CD4-positive, alpha-beta T cell treated with Interleukin-4 for 4 hours (primary cell): ENCODE data around the gene PARD3.

ENCODE experiments used
- DNase-seq: peaks from one replicate; pipeline ENCODE4 v3.0.0-alpha.2; 2020

The PARD3 gene

DNA sequence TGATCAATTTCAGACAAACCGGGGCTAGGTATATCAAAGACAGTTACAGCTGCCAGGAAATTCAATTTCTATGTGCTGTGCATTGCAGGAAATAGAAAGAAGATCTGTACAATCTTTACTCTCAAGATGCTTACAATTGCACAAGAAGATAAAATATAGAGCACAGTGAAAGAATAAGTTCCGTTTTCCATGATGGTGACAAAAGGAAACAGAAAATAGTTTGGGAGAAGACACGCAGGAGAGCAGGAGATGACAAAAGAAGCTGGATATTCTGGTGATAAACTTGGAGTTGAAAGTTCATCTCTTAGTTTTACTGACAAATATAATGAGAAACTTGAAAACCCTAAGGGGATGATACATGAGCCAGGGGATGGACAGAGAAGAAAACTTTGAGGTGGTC, 646.0 kb downstream of the PARD3 start:
- no peak for DNase-seq

DNA sequence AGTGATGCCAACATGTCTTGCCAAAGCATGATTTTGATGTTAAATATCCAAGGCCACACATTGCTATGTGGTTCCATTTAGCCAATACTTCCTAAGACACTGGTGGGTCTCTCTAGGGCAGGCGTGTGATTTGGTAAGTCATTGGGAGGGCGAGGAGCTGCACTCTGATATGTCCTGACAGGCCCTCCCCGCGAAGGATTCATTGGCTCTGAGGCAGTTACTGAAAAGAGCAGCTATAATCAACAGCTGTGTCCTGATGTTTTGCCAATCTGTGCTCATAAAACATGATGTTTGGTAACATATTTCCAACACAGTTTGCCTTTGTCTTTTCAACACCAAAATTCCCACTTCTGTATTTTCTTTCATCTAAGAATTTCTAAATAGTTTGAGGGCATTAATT, 646.7 kb downstream of the PARD3 start:
- DNase-seq: no peak

DNA sequence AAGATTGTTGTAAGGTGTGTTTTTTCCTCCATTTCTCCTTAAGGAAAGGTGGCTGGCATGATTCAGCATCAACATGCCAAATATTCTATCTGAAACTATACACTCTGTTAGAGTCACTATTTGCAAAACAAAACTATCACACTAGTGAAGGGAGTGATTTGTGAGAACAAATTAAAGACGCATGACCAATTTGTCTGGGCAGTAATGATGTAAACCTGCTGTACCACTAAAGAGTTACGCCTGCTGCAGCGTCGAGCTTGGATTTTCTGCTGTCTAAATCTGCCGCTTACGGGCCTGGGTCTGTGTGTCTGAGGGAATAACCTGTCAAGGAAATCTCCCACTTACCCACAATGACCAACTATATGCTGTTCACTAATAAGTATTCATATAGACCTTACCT, 648.3 kb downstream of the PARD3 start:
- DNase-seq: no peak

DNA sequence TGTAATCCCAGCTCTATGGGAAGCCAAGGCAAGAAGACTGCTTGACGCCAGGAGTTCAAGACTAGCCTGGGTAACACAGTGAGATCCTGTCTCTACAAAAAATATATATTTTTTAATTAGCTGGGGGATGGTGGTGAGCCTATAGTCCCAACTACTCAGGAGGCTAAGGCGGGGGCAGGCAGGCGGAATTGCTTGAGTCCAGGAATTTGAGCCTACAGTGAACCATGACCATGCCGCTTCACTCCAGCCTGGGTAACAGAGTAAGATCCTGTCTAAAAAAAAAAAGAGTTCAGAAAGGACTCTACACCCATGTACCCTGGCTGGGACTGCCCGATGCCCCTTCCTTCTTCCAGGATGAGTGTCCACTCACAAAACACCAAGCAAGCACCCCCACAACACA, 648.7 kb downstream of the PARD3 start:
- no peak for DNase-seq

DNA sequence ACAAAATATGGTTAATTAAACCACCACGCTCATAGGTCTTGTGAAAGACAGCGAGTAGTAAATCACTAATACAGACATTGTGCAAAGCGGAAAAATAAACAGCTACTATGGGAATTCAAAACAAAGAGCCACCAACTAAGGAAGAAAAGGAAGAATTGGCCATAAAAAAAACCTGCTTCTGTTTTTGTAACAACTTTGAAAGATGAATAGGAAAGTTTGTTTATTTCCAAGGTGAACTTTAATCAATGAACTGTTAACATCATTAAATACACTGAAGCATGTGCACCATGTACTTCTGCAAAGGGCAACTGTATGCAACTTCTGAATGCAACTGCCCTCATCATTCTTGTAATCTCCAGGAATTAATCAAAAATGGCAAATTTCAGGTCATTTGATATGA, 651.1 kb downstream of the PARD3 start:
- no peak for DNase-seq

DNA sequence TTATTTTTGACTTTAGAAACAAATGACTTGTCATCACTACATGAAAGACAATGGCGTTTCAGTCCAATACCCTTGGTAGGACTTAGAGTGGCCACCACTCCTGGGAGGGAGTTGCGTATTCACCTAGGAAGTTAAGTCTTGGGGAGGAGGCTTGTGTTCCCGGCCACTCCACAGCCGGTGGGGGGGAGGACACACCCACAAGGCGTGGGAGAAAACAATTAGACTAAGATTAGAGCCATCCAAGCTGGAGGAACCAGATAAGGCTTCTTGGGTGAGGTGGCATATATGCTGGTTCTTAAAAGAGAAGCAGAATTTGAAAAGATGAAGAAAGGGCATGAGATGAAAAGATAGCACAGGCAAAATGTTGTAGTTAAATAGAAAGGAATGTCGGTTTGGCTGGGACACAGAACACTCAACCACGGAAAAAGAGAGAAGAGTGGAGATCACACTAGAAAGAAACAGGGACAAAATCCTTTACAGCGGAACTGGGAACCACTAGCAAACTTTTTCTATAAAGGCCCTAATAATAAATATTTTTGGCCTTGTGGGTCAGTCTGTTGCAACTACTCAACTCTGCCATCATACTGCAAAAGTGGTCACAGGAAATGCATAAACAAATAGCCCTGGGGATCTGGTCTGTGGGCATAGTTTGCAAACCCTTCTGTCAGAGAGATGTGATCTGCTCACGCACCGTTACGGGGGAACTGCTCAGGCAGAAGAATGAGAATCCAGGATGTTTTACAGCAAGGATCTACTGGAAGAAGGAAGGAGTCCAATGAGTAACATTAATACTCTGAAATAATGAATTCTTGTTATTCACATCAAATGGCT, 651.8 kb downstream of the PARD3 start:
- no peak for DNase-seq

DNA sequence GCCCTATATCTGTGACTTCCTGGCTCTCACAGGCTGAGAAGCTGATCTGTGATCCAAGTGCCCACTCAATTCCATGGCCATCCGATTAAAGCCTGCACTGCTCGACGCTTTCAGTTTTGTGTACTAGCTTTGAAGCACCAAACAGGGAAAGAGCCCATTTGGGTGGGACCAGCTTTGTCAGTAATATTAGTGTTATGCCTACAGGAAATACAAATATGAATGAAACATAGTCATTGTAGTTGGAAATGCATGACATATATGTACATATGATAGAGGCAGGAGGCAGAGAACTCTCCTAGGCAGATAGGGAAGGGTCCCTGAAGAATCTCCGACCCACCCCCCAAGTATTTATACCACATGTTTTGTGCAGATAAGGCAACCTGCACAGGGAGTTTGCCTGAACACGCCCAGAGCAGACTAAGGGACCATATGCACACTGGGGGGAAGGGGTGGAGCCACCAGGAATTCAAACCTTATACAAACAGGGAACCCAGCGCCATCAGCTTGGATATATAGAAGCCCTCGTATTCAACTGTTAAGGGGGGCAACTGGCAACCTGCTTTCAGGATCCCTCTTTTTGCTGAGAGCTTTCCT, 653.2 kb downstream of the PARD3 start:
- no peak for DNase-seq

DNA sequence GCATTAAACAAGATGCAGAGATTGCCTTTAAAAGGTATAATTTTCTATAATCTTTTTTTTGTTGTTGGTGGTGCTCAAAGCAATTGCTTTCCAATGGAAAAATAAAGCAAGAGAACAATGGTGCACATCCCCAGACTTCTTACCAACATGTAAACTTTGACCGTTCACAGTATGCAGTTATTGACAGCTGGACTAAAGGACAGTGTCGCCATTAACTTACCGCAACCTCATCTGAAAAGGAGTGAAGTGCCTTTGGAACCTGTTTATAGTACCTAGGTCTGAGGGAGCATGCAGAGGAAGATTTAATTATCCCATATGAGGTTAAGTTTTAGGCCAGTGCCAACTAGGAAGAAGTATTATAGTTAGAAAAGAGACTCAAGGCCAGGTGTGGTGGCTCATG, 654.5 kb downstream of the PARD3 start:
- no peak for DNase-seq

DNA sequence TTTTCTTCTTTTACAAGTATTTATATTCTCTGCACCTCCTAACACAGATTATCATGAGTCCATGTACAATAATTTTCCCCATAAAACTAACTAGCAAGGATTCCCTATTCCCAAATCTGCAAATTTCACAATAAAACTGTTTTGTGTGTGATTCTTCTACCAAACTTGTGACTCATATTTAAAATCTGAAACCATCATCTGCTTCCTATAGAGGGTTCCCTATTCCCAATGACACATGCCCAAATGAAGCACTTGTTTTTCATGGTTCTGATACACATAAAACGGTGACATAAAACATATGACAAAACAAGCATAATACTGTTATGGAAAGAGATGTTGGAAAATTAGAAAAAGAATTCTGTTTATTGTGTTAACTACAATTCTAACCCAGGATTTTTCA, 657.6 kb downstream of the PARD3 start:
- DNase-seq: no peak

DNA sequence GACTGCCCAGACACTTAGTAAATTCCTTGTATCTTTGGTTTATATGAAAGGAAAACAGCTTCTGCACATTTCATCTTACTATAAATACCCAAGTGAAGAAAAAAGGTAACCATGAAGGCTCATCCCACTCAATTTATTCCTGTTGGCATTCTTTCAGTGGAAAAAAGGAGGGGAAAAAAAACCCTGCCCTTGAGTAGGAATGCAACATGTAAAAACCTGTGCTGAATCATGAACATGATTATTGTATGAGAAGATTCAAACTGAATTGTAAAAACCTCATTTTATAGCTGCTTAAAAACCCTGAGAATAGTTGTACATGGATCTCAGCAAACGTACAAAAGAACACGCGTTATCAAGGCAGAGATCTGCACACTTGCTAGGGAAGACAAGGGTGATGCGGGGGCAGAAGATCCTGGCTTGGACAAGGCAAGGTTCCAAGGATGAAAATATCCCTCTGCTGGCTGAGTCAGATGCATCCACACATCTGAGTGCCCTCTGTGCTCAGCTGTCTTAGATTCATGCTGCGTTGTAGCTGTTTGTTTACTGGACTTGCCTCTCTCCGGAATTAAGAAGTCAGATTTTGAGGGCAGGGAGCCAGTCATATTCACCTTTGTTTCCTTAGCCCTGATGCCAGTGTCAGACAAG, 658.2 kb downstream of the PARD3 start:
- no peak for DNase-seq

DNA sequence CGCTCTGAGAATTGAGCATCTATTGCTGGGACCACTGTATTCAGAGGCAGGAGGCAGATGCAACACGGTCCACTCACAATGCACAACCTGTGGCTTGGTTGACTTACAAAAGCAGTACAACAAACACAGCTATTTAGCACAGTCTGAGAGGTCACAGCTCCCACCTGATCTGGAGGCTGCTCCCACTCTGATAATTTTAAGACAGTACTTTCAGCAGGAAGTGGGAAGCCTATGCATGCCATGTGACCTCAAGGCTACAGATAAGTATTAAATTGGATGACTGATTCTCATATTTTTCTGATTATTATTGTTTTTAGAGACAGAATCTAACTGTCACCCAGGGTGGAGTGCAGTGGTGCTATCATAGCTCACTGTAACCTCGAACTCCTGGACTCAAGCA, 659.3 kb downstream of the PARD3 start:
- DNase-seq: no peak

DNA sequence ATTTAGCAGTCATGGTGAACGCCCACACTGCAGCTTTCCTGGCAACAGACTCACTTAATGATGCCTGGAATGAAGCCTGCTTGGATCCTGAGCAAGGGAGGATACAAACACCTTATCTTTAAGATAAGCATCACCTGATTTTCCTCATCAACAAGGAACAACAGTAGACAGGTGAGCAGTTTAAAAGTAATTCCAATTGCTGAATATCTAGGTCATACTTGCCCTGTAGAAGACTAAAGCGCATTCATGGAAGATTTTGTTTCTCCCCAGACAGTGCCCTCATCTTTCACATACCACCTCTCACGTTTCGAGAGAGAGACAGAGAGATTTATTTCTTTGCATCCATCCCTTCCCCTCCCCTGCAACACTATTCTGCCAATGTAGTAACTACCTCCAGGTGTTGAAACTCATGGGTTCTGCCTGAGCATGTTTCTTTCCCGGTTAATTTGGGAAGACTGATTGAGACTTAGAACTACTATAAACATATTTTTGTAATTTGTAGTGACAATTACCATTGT, 660.7 kb downstream of the PARD3 start:
- DNase-seq: no peak

DNA sequence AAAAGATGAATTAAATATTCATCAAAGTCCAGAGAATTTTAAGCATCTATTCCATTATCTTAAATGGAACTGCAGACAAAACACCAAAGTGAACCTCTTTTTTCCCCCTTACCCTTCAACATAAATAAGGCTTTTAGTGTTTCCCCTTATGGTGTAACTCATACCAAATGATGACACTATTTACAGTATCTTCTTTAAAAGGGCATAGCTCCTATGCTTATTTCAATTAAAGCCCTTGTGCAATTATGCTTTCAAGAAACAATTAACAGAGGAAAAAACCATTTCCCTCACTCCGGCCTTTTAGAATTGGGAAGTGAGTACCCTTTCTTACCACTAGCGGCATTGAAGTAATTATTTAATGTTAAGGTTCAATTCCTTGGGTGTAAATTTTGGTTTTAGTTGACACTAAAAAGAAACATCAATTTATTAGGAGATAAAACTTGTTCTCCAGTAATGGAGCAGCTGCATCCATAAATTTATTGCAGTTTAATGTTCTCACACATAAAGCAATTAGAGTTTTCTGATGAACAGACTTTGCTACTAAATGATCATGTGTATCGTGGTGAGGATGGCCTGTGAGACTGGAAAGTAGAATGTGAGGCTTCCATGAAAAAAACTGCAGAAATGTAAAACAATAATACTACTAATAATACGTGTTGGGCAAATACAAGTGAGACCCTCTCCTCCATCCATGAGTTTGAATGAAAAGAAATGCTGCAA, 661.3 kb downstream of the PARD3 start:
- DNase-seq: no peak

DNA sequence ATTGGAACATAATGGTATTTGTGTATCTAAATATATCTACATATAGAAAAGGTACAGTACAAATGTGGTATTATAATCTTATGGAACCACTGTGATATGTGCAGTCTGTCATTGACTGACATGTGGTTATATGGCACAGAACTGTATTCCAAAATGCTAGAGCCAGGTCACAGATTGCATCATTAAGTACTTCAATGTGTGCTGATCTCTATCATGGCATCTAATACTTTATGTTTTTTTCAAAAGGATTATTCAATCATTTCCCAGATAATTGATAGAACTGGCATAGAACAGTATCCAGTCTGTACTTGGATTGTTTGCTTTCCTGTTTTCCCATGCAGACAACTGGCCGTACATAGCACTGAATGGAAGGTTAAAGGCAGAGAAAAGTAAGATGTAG, 662.7 kb downstream of the PARD3 start:
- no peak for DNase-seq

DNA sequence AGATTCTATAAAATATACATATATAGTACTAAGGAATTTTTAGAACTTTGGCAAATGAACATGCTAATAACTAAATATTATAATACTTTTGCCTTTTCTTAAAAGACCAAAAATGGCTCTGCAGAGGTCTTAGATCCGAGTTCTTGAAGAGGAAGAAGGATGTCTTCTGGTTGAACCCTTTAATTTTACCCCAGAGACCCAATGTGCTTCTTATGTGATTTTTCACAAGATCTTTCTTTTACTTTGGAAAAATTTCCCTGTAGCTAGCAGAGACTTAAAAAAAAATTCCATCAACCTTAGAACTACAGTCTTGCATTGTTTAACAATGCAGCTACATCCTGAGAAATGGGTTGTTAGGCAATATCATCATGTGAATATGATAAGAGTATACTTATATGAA, 663.2 kb downstream of the PARD3 start:
- no peak for DNase-seq

DNA sequence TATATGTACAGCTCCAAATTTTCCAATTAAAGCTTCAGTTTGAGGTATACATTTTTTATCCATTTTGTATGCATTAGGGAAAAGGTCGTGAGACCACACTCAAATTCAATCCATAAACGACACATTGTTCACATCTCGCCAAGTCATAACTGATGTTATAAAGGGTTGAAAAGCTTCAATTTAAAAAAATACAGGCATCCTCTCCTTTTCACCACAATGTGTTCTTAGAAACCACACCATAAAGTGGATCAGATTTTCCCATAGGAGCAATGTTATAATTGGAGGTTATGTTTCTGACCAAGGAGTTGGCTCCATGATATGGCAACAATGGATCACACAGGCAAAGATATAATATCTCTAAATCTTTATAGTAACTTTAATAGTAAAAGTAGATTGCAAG, 663.6 kb downstream of the PARD3 start:
- DNase-seq: no peak

DNA sequence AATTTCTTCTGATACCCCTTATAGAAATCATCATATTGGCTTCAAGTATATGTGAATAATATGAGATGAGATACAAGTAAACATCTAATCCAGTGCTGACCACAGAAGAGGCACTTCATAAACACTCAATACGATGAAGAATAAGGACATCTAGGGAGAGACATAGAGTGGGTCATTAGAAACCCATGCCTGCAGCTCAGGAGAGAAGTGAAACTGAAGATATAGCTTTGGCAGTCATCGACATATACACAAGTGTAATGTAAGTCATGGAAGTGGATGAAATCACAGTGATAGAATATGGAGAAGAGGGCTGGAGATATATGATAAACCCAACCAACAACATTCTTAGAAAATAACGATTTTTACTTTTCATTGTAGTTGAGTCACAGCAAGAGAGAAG, 665.0 kb downstream of the PARD3 start:
- DNase-seq: no peak

DNA sequence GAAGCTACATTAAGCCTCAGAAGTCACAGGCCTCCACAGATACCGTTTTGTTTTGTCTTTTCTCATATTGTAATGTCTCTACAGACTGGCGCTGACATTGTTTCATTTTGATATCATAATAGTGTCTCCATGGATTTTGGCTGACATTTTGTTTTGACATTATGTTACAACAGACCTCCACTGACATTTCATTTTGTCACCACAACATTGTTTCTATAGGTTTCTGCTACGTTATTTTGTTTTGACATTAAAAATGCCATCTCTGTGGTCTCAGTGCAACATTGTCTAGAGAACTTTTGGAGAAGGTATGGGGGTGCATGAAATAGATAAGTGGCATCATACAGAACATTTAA, 666.8 kb downstream of the PARD3 start:
- DNase-seq: no peak

DNA sequence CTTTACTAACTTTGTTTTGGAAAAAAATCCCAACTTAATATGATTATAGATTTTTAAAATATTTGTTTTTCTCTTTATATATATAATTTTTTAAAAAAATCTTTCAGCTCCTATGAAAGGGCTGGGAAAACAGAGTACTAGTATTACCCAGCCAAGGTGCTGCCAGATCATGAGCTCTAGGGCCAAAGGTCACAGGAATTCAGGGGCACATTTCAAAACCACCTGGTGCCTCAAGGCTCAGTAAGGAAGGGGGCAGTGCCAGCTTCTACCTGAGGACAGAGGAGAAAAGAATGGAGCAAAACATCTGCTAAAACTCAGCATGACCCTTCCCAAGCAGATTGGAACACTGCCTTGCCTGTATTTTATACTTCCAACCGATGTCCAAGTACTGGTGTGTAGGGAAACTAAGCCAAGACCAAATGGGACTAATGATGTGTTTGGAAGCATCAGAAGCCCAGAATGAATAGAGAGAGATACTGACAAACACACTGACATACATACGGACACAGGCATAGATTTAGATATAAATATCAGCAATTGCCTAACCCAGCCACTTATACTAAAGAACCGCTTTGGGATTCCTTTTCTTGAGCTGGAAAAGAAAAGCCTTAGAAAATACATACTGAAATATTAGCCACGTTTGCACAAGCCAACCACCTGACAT, 667.3 kb downstream of the PARD3 start:
- DNase-seq: no peak

DNA sequence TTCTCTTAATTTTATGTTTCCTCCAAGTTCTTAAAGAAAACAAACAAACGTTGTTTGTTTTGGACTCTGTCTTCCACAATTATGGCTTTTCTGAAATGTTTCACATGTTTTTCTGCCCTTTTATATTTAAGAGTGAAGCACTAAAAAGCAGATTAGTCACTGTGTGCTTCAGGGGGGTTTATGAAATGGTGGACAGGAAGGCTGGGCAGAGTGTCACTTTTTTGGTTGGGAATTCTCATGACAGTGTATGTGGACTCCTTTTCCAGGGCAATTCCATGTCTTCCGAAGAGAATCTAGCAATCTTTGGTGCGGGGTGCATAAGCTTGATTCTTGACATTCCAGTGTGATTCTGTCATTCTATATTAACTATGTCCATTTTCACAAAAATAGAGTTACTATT, 669.4 kb downstream of the PARD3 start:
- no peak for DNase-seq

DNA sequence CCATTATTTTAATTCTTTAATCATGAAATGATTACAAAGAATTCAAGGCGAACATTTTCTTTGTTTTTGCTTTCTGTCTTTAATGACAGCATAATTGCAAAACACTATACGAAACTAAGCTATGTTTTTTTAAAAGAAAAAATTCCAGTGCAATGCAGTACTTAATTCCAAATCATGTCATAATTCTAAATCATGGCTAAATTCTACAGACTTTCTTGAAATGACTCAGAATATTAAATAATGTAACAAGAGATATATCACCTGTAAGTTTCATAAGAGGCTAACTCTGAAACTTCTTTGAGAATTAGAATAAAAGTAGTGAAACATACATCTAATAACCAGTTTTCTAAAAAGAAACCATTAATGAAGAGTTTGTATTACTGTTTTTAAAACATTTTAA, 671.6 kb downstream of the PARD3 start:
- DNase-seq: no peak

DNA sequence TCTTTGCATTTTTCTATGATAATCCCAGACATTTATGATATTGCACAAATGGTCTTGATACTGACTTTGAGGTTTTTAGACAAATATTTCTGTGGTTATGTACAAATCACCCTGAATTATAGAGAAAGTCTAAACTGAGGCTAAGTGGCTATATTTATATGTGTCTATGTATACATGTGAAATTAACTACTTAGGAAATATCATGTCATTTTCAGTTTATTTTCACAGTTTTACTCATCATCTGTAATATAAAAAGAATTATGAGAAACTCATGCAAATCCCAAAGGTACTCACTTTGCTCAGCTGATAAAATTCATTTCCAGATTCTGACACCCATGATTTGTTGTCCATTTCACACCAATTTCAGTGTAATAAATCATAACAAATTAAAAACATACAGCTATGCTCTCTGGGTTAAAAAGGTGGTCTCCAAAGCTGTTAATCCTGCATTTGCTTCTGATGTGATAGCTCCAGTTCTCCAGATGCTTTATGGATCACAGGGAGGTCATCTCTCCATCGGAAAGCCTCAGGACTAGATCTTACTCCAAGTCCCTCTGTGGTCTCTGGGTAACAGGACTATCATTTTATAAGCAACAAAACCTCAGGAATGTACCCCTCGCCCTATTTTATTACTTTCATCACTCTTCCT, 673.9 kb downstream of the PARD3 start:
- no peak for DNase-seq

DNA sequence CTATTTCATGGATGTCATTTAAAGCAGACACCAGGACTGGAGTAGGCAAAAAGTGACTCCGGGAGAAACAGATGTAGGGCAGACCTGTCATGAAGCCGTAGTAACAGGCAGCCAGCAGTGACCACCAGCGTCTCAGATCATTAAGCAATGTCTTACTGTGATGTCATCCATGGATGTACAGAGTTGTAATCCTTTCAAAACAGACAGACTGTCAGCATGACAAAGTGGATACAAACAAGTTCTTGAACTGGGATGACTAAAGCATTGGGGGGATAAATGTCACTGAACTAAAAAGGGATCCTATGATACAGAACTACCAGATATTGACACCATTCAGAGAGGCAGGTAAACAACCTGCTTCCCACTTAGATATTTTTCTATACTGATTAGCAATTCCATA, 675.5 kb downstream of the PARD3 start:
- no peak for DNase-seq
